ENCODE results near the gene WDCP.
"Not testable (repeated sequence)": the region's sequence is repeated elsewhere in the genome, so short reads cannot be mapped to it uniquely, and the experiment has no call there.

DNA sequence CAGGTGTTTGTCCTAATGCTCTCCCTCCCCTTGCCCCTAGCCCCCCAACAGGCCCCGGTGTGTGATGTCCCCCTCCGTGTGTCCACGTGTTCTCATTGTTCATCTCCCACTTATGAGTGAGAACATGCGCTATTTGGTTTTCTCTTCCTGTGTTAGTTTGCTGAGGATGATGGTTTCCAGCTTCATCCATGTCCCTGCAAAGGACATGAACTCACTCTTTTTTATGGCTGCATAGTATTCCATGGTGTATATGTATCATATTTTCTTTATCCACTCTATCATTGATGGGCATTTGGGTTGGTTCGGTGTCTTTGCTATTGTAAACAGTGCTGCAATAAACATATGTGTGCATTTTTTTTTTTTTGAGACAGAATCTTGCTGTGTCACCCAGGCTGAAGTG is 46.1 kb upstream of the WDCP start:
- not testable (repeated sequence) for TF ChIP-seq EZH2 (IDR thresholded peaks at IDR 0.05; ENCODE audit: borderline replicate concordance, insufficient read depth, low read depth, low read length, poor library complexity, severe bottlenecking)
- TF ChIP-seq, protein P1, sequence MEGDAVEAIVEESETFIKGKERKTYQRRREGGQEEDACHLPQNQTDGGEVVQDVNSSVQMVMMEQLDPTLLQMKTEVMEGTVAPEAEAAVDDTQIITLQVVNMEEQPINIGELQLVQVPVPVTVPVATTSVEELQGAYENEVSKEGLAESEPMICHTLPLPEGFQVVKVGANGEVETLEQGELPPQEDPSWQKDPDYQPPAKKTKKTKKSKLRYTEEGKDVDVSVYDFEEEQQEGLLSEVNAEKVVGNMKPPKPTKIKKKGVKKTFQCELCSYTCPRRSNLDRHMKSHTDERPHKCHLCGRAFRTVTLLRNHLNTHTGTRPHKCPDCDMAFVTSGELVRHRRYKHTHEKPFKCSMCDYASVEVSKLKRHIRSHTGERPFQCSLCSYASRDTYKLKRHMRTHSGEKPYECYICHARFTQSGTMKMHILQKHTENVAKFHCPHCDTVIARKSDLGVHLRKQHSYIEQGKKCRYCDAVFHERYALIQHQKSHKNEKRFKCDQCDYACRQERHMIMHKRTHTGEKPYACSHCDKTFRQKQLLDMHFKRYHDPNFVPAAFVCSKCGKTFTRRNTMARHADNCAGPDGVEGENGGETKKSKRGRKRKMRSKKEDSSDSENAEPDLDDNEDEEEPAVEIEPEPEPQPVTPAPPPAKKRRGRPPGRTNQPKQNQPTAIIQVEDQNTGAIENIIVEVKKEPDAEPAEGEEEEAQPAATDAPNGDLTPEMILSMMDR (IDR thresholded peaks at IDR 0.05) = not testable (repeated sequence)
